GM12878 (cell line): ENCODE data around the gene ITGA11.

ENCODE experiments used
- CTCF ChIP-seq, 3 experiments: IDR thresholded peaks in 2 of 3; conservative IDR thresholded peaks in 1 of 3; 2 replicates each; pipeline ENCODE4 v1.5.1; 2011; ENCODE audit warnings: low read depth in 3 of 3, low read length in 3 of 3, mild to moderate bottlenecking in 3 of 3, control low read depth in 2 of 3, moderate library complexity in 2 of 3, inconsistent platforms in 1 of 3, mixed read lengths in 1 of 3; ENCODE audit not compliant: control insufficient read depth in 2 of 3, insufficient read depth in 1 of 3; ENCODE audit errors: extremely low read depth in 1 of 3
- EGR1 ChIP-seq, 2 experiments: IDR thresholded peaks; 1 replicate in 1 of 2; 2 replicates in 1 of 2; pipeline ENCODE4 v1.6.1; 2011 to 2012; ENCODE audit warnings: low read depth in 2 of 2, low read length in 2 of 2, borderline replicate concordance in 1 of 2, mild to moderate bottlenecking in 1 of 2, moderate library complexity in 1 of 2
- ESRRA ChIP-seq: IDR thresholded peaks from 2 replicates; pipeline ENCODE4 v1.6.1; 2012; ENCODE audit warnings: mild to moderate bottlenecking, low read length, improper control_type of control experiment
- EZH2 ChIP-seq: IDR thresholded peaks from 2 replicates; pipeline ENCODE4 v1.6.1; 2012; ENCODE audit warnings: low read depth, mild to moderate bottlenecking, control low read depth, inconsistent platforms, low read length, borderline replicate concordance; ENCODE audit not compliant: control insufficient read depth
- FOS ChIP-seq: IDR thresholded peaks from 3 replicates; pipeline ENCODE4 v1.6.1; 2011; ENCODE audit warnings: borderline replicate concordance; ENCODE audit not compliant: insufficient read length; ENCODE audit errors: extremely low read depth
- GABPA ChIP-seq: IDR thresholded peaks from 2 replicates; pipeline ENCODE4 v1.6.1; 2014; ENCODE audit warnings: antibody characterized with exemption, low read depth, mild to moderate bottlenecking, inconsistent platforms
- MAX ChIP-seq: IDR thresholded peaks from 2 replicates; pipeline ENCODE4 v1.6.1; 2012; ENCODE audit warnings: low read depth, low read length, improper control_type of control experiment
- MTA3 ChIP-seq: IDR thresholded peaks from 2 replicates; pipeline ENCODE4 v1.6.1; 2012; ENCODE audit warnings: low read length, inconsistent platforms, borderline replicate concordance
- MXI1 ChIP-seq: fragments of 150-350 bp; IDR thresholded peaks from 2 replicates; pipeline ENCODE4 v1.6.1; 2011; ENCODE audit warnings: low read depth, mild to moderate bottlenecking, inconsistent platforms, low read length, improper control_type of control experiment
- POLR2A ChIP-seq: IDR thresholded peaks from 2 replicates; pipeline ENCODE4 v1.6.1; 2011; ENCODE audit warnings: low read depth, mild to moderate bottlenecking, low read length
- RCOR1 ChIP-seq: conservative IDR thresholded peaks from 2 replicates; pipeline ENCODE4 v1.6.1; 2012; ENCODE audit warnings: low read depth, low read length, improper control_type of control experiment
- SPI1 ChIP-seq: IDR thresholded peaks from 2 replicates; pipeline ENCODE4 v1.6.1; 2011; ENCODE audit warnings: low read depth, mild to moderate bottlenecking, low read length, moderate library complexity, borderline replicate concordance; ENCODE audit not compliant: insufficient read depth

- no peak for TF ChIP-seq MTA3
- TF ChIP-seq CTCF (IDR thresholded peaks at IDR 0.05 in 2 of 3, conservative IDR thresholded peaks at IDR 0.05 in 1 of 3; ENCODE audit: control insufficient read depth in 2 of 3, extremely low read depth in 1 of 3, insufficient read depth in 1 of 3, low read depth in 3 of 3, low read length in 3 of 3), result no peak
- no peak for TF ChIP-seq MAX
- TF ChIP-seq FOS, result no peak
- no peak for TF ChIP-seq ESRRA
- TF ChIP-seq GABPA, result no peak
- no peak for TF ChIP-seq SPI1
- no peak for TF ChIP-seq EGR1 (IDR thresholded peaks at IDR 0.05; ENCODE audit: borderline replicate concordance in 1 of 2, low read depth in 2 of 2, low read length in 2 of 2)
- no peak for TF ChIP-seq RCOR1
- TF ChIP-seq EZH2, result no peak
- TF ChIP-seq POLR2A, result no peak
- TF ChIP-seq MXI1, result no peak
Observed at GRCh38 chr15:68335251-68335650, 96.7 kb downstream of the ITGA11 start.
